ENCODE data around the gene RTL1. TPM values are rescaled to one million over a fixed set of nuclear protein-coding genes. Genes with fewer than 3 reads are reported as not detected.

Gene RTL1
- total and polyA plus RNA-seq, 10 of the 15 experiments (the other 5 are each of a cell fraction or from before 2014, with no cell fraction given) = not detected

- BruUV-seq (replicated peaks) = no TSS peak
- no peak overlapping the region for H3K4me3 ChIP-seq
- ChIA-PET POLR2A (no interaction called here), SMC1A (ENCODE audit: uncharacterized antibody, unreplicated experiment) (no interaction called here), CTCF (no interaction called here), RAD21 (ENCODE audit: unreplicated experiment) (no interaction called here)
- H3K79me2 ChIP-seq (ENCODE audit: control insufficient read depth, insufficient read depth, low read length) = no peaks in the 10 kb centered on the region
- no peak overlapping the region for H3K9ac ChIP-seq (ENCODE audit: control insufficient read depth, insufficient read depth, low read length)
- H3K27me3 ChIP-seq (replicated peaks in 1 of 2; ENCODE audit: control insufficient read depth in 2 of 2, insufficient read depth in 2 of 2, low read length in 1 of 2) = no peaks in the 10 kb centered on the region
- WGBS (ENCODE audit: insufficient coverage, insufficient replicate concordance, low lambda C conversion rate, missing lambda C conversion rate) = 45% methylated on average over 14 of the region's 14 CpGs
- no peak overlapping the region for H3K4me2 ChIP-seq (ENCODE audit: control insufficient read depth, insufficient read depth)
- intact Hi-C loops (cut with micrococcal nuclease; ENCODE audit: unreplicated experiment) = no loop called here
- in situ Hi-C loops (cut with MboI) = no loop called here
- no peaks in the 10 kb centered on the region for H3K36me3 ChIP-seq (ENCODE audit: control insufficient read depth in 2 of 2, insufficient read depth in 2 of 2, low read length in 1 of 2)
- no peak for TF ChIP-seq MAX (IDR thresholded peaks at IDR 0.05; ENCODE audit: low read depth, low read length)
- no peak for TF ChIP-seq MYB (IDR thresholded peaks at IDR 0.05; ENCODE audit: borderline replicate concordance, low read depth, low read length)
- TF ChIP-seq, protein P1, sequence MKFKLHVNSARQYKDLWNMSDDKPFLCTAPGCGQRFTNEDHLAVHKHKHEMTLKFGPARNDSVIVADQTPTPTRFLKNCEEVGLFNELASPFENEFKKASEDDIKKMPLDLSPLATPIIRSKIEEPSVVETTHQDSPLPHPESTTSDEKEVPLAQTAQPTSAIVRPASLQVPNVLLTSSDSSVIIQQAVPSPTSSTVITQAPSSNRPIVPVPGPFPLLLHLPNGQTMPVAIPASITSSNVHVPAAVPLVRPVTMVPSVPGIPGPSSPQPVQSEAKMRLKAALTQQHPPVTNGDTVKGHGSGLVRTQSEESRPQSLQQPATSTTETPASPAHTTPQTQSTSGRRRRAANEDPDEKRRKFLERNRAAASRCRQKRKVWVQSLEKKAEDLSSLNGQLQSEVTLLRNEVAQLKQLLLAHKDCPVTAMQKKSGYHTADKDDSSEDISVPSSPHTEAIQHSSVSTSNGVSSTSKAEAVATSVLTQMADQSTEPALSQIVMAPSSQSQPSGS (IDR thresholded peaks at IDR 0.05; ENCODE audit: low read length) = no peak
- no peak for TF ChIP-seq KLF5 (IDR thresholded peaks at IDR 0.05; ENCODE audit: partially characterized antibody)
- no peak for TF ChIP-seq RAD51 (IDR thresholded peaks at IDR 0.05)
- no peak for TF ChIP-seq MEF2A (IDR thresholded peaks at IDR 0.05; ENCODE audit: insufficient read depth, low read depth, low read length)
- no peak overlapping the region for H3K27ac ChIP-seq (ENCODE audit: control insufficient read depth, insufficient read depth)
- no peak overlapping the region for H2AFZ ChIP-seq (ENCODE audit: control insufficient read depth, low read depth, low read length)
- FAIRE-seq = no peak
- no peaks in the 10 kb centered on the region for H4K20me1 ChIP-seq (ENCODE audit: control insufficient read depth, insufficient read depth)
- no peak for DNase-seq (ENCODE audit: low read depth, low spot score)
- H3K4me1 ChIP-seq (ENCODE audit: control insufficient read depth, insufficient read depth, low read length) = no peaks in the 10 kb centered on the region
- no peaks in the 10 kb centered on the region for H3K9me3 ChIP-seq (replicated peaks; ENCODE audit: control insufficient read depth, insufficient read depth, low read length)
- ATAC-seq = no peak
These were observed 63.8 kb downstream of the RTL1 start for GRCh38 chr14:100839681-100840111.

GRCh38 chr14:100839315-100839585 lies 64.3 kb downstream of the RTL1 start:
- RAD21 ChIA-PET (ENCODE audit: unreplicated experiment) = no interaction called here
- no peak overlapping the region for H3K4me2 ChIP-seq (ENCODE audit: control insufficient read depth, insufficient read depth)
- no peak for DNase-seq (ENCODE audit: low read depth, low spot score)
- H3K27ac ChIP-seq (ENCODE audit: control insufficient read depth, insufficient read depth) = no peak overlapping the region
- no peak overlapping the region for H3K9ac ChIP-seq (ENCODE audit: control insufficient read depth, insufficient read depth, low read length)
- no peaks in the 10 kb centered on the region for H3K27me3 ChIP-seq (replicated peaks in 1 of 2; ENCODE audit: control insufficient read depth in 2 of 2, insufficient read depth in 2 of 2, low read length in 1 of 2)
- no peak overlapping the region for H2AFZ ChIP-seq (ENCODE audit: control insufficient read depth, low read depth, low read length)
- in situ Hi-C loops (cut with MboI) (no loop called here), intact Hi-C loops (cut with micrococcal nuclease; ENCODE audit: unreplicated experiment) (no loop called here)
- no peaks in the 10 kb centered on the region for H4K20me1 ChIP-seq (ENCODE audit: control insufficient read depth, insufficient read depth)
- no peak overlapping the region for H3K4me3 ChIP-seq
- BruUV-seq (replicated peaks) = no TSS peak
- CTCF ChIA-PET = no interaction called here
- SMC1A ChIA-PET (ENCODE audit: uncharacterized antibody, unreplicated experiment) = no interaction called here
- H3K9me3 ChIP-seq (replicated peaks; ENCODE audit: control insufficient read depth, insufficient read depth, low read length) = no peaks in the 10 kb centered on the region
- TF ChIP-seq MEF2B (IDR thresholded peaks at IDR 0.05; ENCODE audit: partially characterized antibody, poor library complexity, severe bottlenecking) (no peak), BACH1 (IDR thresholded peaks at IDR 0.05; ENCODE audit: borderline replicate concordance) (no peak)
- TF ChIP-seq, protein P2, sequence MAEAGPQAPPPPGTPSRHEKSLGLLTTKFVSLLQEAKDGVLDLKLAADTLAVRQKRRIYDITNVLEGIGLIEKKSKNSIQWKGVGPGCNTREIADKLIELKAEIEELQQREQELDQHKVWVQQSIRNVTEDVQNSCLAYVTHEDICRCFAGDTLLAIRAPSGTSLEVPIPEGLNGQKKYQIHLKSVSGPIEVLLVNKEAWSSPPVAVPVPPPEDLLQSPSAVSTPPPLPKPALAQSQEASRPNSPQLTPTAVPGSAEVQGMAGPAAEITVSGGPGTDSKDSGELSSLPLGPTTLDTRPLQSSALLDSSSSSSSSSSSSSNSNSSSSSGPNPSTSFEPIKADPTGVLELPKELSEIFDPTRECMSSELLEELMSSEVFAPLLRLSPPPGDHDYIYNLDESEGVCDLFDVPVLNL (IDR thresholded peaks at IDR 0.05; ENCODE audit: low read depth, low read length) = no peak
- H3K4me1 ChIP-seq (ENCODE audit: control insufficient read depth, insufficient read depth, low read length) = no peaks in the 10 kb centered on the region
- no peaks in the 10 kb centered on the region for H3K36me3 ChIP-seq (ENCODE audit: control insufficient read depth in 2 of 2, insufficient read depth in 2 of 2, low read length in 1 of 2)
- WGBS (ENCODE audit: insufficient coverage, insufficient replicate concordance, low lambda C conversion rate, missing lambda C conversion rate) = 15% methylated on average over 4 of the region's 4 CpGs
- POLR2A ChIA-PET = no interaction called here
- H3K79me2 ChIP-seq (ENCODE audit: control insufficient read depth, insufficient read depth, low read length) = no peaks in the 10 kb centered on the region
- ATAC-seq = no peak
- no peak for FAIRE-seq

Data from GM12878 (cell line).